ENCODE data around the gene CDK5RAP3. TPM values are rescaled to one million over a fixed set of nuclear protein-coding genes. Genes with fewer than 3 reads are reported as not detected.

CDK5RAP3 gene
- total and polyA plus RNA-seq, 2 donors, result 125 to 684 TPM

DNA sequence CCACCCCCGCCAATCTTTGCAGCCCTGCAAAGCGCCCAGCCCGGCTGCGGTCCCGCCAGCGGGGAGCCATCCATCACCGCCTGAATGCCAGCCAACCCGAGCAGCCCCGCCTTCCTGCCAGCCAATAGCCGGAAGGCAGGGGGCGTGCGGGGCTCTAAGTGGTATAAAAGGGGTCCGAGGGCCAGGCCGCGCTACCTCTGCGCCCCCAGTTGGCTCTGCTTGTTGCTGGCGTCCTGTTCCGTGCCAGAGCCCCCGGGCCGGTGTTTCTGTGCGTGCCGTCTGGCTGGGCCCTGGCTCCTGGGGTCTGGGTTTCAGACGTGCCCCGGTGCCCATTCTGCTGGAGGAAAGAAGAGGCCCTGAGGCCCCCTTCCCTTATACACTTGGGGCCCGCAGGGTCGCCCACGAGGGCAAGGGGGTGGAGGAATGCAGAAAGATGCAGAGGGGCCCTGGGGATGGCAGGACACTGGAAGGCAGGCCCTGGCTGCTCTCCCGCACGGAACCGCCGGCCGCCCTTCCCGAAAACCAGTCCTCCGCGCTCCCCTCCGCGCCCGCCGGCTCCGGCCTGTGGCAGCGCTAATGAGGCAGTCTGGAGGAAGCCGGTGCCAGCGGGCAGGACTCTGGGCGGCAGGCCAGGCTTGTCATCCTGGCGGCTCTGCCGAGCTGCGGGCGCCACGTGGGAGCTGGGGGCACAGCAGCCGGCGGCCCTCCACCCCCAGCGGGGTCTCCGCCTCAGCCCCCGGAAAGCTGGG, 52.7 kb downstream of the CDK5RAP3 start:
- Histone ChIP-seq H3K27ac (ENCODE audit: low read depth in 1 of 2, low read length in 1 of 2) (no peak overlapping the region), H3K4me1 (ENCODE audit: control insufficient read depth in 2 of 2, insufficient read depth in 2 of 2, low read length in 2 of 2) (peaks cover 8 to 39% of the 10 kb centered on the region in 2 donors), H3K27me3 (ENCODE audit: control insufficient read depth in 2 of 2, insufficient read depth in 1 of 2, low read length in 1 of 2) (peaks cover 20 to 82% of the 10 kb centered on the region in 2 donors), H3K4me3 (ENCODE audit: low read length in 2 of 2) (peak overlapping the region; percentile 24 to 38), H3K36me3 (ENCODE audit: control insufficient read depth in 2 of 2, insufficient read depth in 2 of 2, low read length in 1 of 2) (no peaks in the 10 kb centered on the region), H3K9me3 (ENCODE audit: control insufficient read depth in 2 of 2, insufficient read depth in 1 of 2, low read length in 1 of 2) (peaks cover 0 to 6% of the 10 kb centered on the region in 2 donors)
- DNase-seq (ENCODE audit: low read depth in 6 of 9, low spot score in 9 of 9), result peak in 2 of 9 donors; percentile 49 to 56
- WGBS, result under 1% methylated on average over 54 of the region's 54 CpGs

GRCh38 chr17:48024149-48025039, 53.5 kb downstream of the CDK5RAP3 start:
- Histone ChIP-seq H3K36me3 (ENCODE audit: control insufficient read depth in 2 of 2, insufficient read depth in 2 of 2, low read length in 1 of 2) (no peaks in the 10 kb centered on the region), H3K4me3 (ENCODE audit: low read length in 2 of 2) (peak overlapping the region; percentile 14 to 38), H3K27ac (ENCODE audit: low read depth in 1 of 2, low read length in 1 of 2) (no peak overlapping the region), H3K4me1 (ENCODE audit: control insufficient read depth in 2 of 2, insufficient read depth in 2 of 2, low read length in 2 of 2) (peaks cover 8 to 39% of the 10 kb centered on the region in 2 donors), H3K27me3 (ENCODE audit: control insufficient read depth in 2 of 2, insufficient read depth in 1 of 2, low read length in 1 of 2) (peaks cover 20 to 77% of the 10 kb centered on the region in 2 donors), H3K9me3 (ENCODE audit: control insufficient read depth in 2 of 2, insufficient read depth in 1 of 2, low read length in 1 of 2) (peaks cover 0 to 6% of the 10 kb centered on the region in 2 donors)
- DNase-seq (ENCODE audit: low read depth in 6 of 9, low spot score in 9 of 9), result peak in 1 of 9 donors; percentile 34
- 1% methylated on average over 54 of the region's 54 CpGs for WGBS

DNA sequence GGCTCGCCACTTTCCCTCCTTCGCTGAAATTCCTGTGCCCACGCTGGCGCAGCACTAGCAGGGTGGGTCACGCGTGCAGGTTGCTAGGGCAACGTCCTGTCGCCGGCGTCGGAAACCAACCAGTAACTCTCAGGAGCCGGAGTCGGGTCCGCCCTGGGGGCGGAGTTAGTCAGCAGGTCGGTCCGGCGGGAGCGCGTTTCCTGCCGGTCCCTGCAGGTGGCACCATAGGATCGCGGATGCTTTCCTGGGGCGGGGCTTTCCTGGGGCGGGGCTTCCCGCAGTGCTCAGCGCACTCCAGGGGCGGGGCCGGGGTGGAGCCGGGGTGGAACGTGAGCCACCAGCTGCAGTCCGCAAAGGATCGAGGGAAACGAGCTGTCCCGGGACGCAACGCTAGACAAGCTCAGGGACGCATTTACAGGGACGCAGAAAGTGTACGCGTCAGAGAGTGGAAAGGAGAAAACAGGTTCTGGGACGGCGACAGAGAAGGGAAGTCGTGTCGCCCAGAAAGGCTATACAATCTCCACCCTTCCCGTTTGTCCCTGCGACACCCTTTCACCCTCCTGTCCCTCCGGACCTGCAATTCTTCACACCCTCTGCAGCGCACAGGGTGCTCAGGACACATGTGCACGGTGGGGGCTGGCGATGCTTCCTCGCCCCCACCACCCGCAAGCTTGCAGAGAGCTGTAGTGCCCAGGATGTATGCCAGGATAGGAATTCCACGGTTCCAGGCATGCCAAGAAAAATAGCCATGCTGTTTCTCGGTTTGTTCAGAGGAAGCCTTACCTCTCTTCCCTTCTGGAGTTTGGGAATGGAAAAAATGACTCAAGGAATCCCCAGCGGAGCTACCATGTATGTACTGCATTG, 54.4 kb downstream of the CDK5RAP3 start:
- Histone ChIP-seq H3K27me3 (ENCODE audit: control insufficient read depth in 2 of 2, insufficient read depth in 1 of 2, low read length in 1 of 2) (peaks cover 20 to 79% of the 10 kb centered on the region in 2 donors), H3K9me3 (ENCODE audit: control insufficient read depth in 2 of 2, insufficient read depth in 1 of 2, low read length in 1 of 2) (peaks cover 0 to 6% of the 10 kb centered on the region in 2 donors), H3K4me1 (ENCODE audit: control insufficient read depth in 2 of 2, insufficient read depth in 2 of 2, low read length in 2 of 2) (peaks cover 8 to 39% of the 10 kb centered on the region in 2 donors), H3K4me3 (ENCODE audit: low read length in 2 of 2) (peak overlapping the region; percentile 35 to 44), H3K36me3 (ENCODE audit: control insufficient read depth in 2 of 2, insufficient read depth in 2 of 2, low read length in 1 of 2) (no peaks in the 10 kb centered on the region), H3K27ac (ENCODE audit: low read depth in 1 of 2, low read length in 1 of 2) (peak overlapping the region in 1 of 2 donors; percentile 40)
- WGBS, result 2% methylated on average over 56 of the region's 56 CpGs
- peak; percentile 90 to 96 (median 93) for DNase-seq (ENCODE audit: low read depth in 6 of 9, low spot score in 9 of 9)

DNA sequence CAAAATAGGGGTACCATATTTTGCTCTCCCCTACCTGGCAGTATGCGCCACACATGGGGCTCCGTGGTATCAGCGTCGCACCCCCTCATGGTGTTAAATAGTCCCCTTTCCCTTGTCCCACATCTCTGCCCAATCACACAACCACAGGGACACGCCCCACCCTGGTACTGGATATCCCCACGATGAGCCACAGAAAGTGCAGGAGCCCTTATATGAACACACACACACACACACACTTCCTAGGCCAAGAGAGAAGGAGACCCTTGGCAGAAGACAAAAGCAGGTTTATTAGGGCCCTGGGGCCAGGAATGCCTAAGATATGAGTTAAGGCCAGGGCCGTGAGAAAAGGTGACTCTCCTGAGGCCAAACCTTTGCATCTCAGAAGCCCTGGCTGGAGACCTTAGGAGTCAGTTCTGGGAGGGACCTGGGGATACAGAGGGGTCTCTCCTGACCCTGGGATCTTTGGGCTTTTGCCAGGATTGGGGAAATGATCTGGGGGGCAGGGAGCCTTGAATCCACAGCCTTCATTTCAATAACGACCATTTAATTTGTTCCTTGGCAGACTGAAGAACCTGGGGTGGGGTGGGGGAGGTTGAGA, 55.1 kb downstream of the CDK5RAP3 start:
- WGBS, result 41% methylated on average over 8 of the region's 8 CpGs
- peaks cover 8 to 39% of the 10 kb centered on the region in 2 donors for H3K4me1 ChIP-seq (ENCODE audit: control insufficient read depth in 2 of 2, insufficient read depth in 2 of 2, low read length in 2 of 2)
- H3K4me3 ChIP-seq (ENCODE audit: low read length in 2 of 2), result no peak overlapping the region
- H3K36me3 ChIP-seq (ENCODE audit: control insufficient read depth in 2 of 2, insufficient read depth in 2 of 2, low read length in 1 of 2), result no peaks in the 10 kb centered on the region
- peaks cover 20 to 78% of the 10 kb centered on the region in 2 donors for H3K27me3 ChIP-seq (ENCODE audit: control insufficient read depth in 2 of 2, insufficient read depth in 1 of 2, low read length in 1 of 2)
- DNase-seq (ENCODE audit: low read depth in 6 of 9, low spot score in 9 of 9), result no peak
- H3K9me3 ChIP-seq (ENCODE audit: control insufficient read depth in 2 of 2, insufficient read depth in 1 of 2, low read length in 1 of 2), result peaks cover 0 to 6% of the 10 kb centered on the region in 2 donors
- H3K27ac ChIP-seq (ENCODE audit: low read depth in 1 of 2, low read length in 1 of 2), result peak overlapping the region in 1 of 2 donors; percentile 33

GRCh38 chr17:48026502-48027321, 55.8 kb downstream of the CDK5RAP3 start:
- DNase-seq (ENCODE audit: low read depth in 6 of 9, low spot score in 9 of 9), result peak in 5 of 9 donors; percentile 68 to 86 (median 80)
- Histone ChIP-seq H3K4me1 (ENCODE audit: control insufficient read depth in 2 of 2, insufficient read depth in 2 of 2, low read length in 2 of 2) (peaks cover 8 to 39% of the 10 kb centered on the region in 2 donors), H3K27ac (ENCODE audit: low read depth in 1 of 2, low read length in 1 of 2) (no peak overlapping the region), H3K9me3 (ENCODE audit: control insufficient read depth in 2 of 2, insufficient read depth in 1 of 2, low read length in 1 of 2) (peaks cover 0 to 6% of the 10 kb centered on the region in 2 donors), H3K36me3 (ENCODE audit: control insufficient read depth in 2 of 2, insufficient read depth in 2 of 2, low read length in 1 of 2) (no peaks in the 10 kb centered on the region), H3K4me3 (ENCODE audit: low read length in 2 of 2) (no peak overlapping the region), H3K27me3 (ENCODE audit: control insufficient read depth in 2 of 2, insufficient read depth in 1 of 2, low read length in 1 of 2) (peaks cover 20 to 78% of the 10 kb centered on the region in 2 donors)
- WGBS, result 46% methylated on average over 18 of the region's 18 CpGs

DNA sequence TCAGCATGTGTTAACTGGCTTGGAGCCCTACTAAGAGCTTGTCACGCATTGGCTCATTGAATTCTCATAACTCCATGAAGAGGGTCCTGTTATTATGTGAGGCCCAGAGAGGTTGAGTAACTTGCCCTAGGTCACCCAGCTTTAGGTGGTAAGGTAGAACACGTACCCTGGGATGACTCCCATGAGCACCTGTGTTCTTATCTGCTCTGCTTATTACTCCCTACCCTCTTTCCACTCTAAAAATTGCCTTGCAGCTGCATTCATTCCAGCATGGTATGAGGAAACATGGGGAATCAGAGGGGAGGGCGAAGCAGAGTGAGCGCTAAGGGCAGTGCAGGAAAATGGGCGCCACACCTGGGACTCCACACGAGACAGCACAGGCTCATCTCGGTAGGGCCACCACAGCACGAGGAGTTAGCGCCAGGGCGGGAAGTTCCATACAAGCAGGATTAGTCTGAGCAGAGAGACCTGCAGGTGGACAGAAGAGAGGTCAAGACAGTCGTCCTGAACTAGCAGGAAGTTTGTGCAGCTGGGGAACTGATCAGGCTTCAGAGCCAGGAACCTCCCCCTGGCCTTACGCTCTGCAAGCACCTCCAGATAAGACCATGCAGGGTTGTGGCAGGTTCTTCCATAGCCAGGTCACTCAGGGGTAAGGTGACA, 56.5 kb downstream of the CDK5RAP3 start:
- Histone ChIP-seq H3K9me3 (ENCODE audit: control insufficient read depth in 2 of 2, insufficient read depth in 1 of 2, low read length in 1 of 2) (peaks cover 0 to 6% of the 10 kb centered on the region in 2 donors), H3K36me3 (ENCODE audit: control insufficient read depth in 2 of 2, insufficient read depth in 2 of 2, low read length in 1 of 2) (no peaks in the 10 kb centered on the region), H3K4me1 (ENCODE audit: control insufficient read depth in 2 of 2, insufficient read depth in 2 of 2, low read length in 2 of 2) (peaks cover 8 to 39% of the 10 kb centered on the region in 2 donors), H3K4me3 (ENCODE audit: low read length in 2 of 2) (no peak overlapping the region), H3K27ac (ENCODE audit: low read depth in 1 of 2, low read length in 1 of 2) (no peak overlapping the region), H3K27me3 (ENCODE audit: control insufficient read depth in 2 of 2, insufficient read depth in 1 of 2, low read length in 1 of 2) (peaks cover 20 to 78% of the 10 kb centered on the region in 2 donors)
- 94% methylated on average over 12 of the region's 12 CpGs for WGBS
- no peak for DNase-seq (ENCODE audit: low read depth in 6 of 9, low spot score in 9 of 9)

- 98% methylated on average over 1 of the region's 1 CpG for WGBS
- no peak for DNase-seq (ENCODE audit: low read depth in 6 of 9, low spot score in 9 of 9)
- H3K27me3 ChIP-seq (ENCODE audit: control insufficient read depth in 2 of 2, insufficient read depth in 1 of 2, low read length in 1 of 2), result peaks cover 9 to 78% of the 10 kb centered on the region in 2 donors
- peaks cover 5 to 31% of the 10 kb centered on the region in 2 donors for H3K4me1 ChIP-seq (ENCODE audit: control insufficient read depth in 2 of 2, insufficient read depth in 2 of 2, low read length in 2 of 2)
- no peak overlapping the region for H3K27ac ChIP-seq (ENCODE audit: low read depth in 1 of 2, low read length in 1 of 2)
- no peaks in the 10 kb centered on the region for H3K36me3 ChIP-seq (ENCODE audit: control insufficient read depth in 2 of 2, insufficient read depth in 2 of 2, low read length in 1 of 2)
- no peak overlapping the region for H3K4me3 ChIP-seq (ENCODE audit: low read length in 2 of 2)
- H3K9me3 ChIP-seq (ENCODE audit: control insufficient read depth in 2 of 2, insufficient read depth in 1 of 2, low read length in 1 of 2), result peaks cover 0 to 6% of the 10 kb centered on the region in 2 donors
Measured at GRCh38 chr17:48028736-48029135, 57.8 kb downstream of the CDK5RAP3 start.

Measured in thymus (tissue), 11 donors.